Left forelimb (tissue), 1 donor: Measurements from ENCODE around the gene ZBTB7C.
A peak's percentile ranks its signal among the peaks of the same experiment; 100 is the strongest.

Source experiments
- DNase-seq: peaks from one replicate; pipeline ENCODE4 v3.0.0-alpha.2; 2018; ENCODE audit warnings: low spot score

Gene ZBTB7C

DNA sequence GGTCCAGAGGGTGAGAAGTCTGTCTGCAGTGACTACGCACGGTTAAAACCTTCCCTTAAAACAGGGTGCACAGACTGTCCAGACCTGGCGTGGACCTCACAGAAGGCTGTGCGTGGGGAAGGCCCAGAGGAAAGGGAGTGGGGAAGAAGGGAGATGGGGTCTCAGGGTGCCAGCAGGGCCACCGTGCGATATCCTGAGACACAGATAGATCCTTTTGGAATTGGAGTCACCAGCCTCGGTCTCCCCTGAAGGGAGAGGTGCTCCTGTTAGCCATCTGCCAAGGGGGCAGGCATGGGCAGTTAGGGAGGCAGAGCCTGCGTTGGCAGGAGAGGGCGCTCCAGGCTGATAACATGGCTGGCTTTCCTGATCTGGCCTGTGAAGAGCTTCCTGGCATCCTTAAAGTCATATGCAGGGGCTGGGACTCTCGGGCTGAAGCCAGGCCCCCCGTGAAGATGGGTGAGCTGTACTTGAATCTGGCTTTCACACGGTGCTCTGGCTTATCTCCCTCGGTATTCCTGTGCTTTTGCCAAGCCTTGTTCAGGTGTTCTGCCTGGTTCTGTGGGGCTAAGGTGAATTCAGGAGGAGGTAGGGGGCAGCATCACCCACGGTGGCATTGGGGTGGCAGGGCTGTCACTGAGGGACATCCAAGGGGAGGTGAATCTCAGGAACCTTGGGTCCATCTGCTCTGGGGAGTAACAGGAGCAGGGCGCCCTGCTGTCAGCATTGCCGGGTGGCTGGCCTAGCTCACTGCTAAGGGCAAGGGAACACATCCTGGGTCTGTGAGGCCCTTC lies 371.5 kb downstream of the ZBTB7C start:
- peak; percentile 44 for DNase-seq

DNA sequence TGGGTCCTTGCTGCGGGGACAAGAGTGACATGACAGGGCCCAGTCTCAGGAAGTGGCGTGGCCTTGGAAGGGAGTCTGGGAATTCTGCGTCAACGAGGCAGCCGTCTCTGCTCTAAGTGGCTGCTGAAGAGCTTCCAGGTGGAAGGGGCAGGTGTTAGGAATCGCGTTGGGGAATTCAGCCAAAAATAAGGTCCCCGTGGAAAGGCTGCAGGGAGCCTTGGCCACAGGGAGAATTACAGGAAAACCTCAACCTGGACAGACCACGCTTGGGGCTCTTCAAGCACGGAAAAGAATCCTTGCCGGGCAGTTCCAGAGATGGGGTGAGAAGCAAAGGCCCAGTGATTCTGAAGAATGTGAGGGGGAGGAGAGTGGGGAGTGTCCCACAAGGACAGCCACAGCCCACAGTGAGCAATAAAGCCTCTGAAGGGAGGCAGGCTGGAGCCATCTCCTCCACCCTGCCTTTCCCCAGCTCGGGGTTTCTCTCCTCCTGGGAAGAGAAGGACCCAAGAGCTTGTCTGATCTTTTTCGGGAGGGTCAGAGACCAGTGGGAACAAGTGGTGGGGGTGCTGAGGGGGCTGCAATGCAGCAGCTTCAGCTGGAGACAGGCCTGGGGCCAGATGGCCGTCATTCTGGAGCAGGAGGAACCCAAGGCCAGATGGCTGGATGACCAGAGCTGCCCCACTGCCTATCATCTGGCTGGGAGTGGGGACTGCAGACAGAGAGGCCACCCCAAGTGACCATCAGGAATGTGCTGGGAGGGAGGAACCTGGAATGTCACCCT lies 372.4 kb downstream of the ZBTB7C start:
- peak; percentile 57 for DNase-seq

DNA sequence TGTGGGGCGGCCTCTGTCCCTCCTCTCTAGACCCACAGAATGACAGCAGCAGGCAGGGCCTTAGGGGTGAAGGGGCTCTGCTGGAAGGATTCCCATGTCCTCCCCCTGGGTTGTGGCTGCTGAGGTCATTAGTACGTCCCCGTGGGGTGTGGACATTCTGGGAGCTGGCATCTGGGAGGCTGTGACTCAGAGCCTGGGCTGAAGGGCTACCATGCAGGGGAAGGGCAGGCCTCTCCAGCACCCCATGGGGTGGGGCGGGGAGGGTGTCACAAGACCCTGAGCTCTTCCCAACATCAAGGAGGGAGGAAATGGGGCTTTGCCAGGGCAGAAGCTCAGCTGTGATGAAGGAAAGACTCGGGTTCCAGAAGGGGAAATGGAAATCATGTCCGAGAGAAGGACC lies 373.0 kb downstream of the ZBTB7C start:
- peak; percentile 58 for DNase-seq

DNA sequence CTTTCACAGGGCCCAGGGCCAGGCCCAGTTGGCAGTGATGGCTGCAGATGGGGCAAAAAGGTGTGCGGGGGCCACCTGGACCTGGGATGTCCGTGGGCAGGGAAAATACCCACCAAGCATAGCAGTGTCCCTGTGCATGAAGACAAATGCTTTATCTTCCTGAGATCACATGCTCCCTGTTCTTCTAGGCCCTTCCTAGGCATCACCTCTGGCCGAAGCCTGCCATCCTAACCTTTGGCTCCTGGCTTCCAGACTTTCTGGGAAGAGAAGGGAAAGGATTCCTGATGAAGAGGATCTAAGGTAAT lies 373.7 kb downstream of the ZBTB7C start:
- DNase-seq: no peak

DNA sequence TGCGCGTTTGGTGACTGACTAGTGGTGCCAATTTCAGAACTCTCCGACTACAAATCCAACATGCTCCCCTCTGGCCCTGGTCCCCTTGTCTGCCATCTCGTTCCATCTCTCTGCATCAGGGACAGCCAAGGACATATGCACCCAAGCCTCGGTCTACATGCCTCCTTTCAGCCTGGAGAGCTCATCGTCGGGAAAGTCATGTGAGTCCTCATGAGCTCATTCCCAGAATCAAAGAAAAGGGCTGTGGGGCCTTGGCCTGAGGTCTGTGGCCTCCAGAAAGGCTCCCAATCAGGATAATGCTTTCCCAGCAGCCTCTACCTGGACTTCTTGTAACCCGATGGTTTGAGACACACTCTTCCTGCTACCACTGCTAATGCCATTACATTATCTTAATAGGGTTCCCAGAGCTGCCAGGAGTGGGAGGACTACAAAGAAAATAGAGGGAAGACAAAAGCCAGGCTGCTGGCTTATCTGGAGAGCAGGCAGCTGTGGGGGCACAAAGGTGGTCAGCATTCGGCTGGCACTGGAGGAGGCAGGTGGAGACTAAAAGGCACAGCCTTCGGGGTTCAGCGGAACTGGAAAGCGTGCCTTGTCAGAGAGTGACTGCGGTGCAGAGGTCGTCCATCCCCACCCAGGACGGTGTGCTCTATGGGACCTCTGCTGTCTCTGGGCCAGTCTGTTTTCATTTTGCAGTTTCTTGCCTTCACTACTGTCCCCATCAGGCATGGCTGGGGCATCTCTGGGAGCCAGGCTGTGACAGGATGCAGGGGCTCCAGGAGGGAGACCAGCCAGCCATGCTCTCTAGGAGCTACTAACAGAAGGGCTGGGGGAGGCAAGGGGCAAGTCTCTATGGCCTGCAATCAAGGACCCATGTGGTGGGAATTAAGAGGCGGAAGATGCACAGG lies 374.3 kb downstream of the ZBTB7C start:
- DNase-seq: peak; percentile 48

DNA sequence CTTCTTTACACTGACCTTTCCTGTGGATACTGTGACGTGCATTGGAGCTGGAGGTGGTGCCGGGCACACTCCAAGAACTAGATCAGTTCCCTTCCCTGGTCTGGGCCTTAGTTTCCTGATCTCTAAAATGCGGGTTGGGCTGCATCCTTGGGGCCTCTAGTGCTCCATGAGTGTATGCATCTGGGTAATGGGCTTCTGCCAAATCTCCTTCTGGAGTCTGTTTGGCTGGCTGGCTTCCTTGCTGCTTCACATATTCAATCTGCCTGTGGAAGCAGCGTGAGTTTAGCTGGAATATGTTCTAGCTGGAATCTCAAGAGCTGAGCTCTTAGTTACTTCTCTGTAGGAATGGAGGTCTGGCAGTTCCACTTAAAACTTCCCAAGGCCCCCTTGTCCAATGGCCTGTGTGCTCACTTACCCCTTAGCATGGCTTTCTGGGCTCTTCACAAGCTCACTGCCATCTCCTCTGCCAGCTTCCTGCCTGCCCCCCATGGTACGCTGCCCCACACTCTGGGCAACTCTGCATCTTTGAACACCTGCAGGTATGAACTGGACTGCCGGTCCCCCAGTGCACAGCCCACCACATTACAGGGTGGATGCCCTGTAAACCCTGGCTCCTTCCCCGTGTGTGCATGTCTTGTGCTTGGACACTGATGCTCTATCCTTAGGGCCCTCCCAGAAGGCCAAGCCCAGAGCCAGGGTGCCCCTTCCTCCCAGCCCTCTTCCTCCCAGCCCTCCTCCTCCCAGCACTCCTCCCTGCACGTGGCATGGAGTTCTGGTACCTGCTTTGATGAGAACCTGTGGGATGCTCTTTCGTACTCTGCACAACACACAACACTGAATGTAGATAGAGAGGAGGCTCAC lies 375.2 kb downstream of the ZBTB7C start:
- DNase-seq: peak; percentile 57

DNA sequence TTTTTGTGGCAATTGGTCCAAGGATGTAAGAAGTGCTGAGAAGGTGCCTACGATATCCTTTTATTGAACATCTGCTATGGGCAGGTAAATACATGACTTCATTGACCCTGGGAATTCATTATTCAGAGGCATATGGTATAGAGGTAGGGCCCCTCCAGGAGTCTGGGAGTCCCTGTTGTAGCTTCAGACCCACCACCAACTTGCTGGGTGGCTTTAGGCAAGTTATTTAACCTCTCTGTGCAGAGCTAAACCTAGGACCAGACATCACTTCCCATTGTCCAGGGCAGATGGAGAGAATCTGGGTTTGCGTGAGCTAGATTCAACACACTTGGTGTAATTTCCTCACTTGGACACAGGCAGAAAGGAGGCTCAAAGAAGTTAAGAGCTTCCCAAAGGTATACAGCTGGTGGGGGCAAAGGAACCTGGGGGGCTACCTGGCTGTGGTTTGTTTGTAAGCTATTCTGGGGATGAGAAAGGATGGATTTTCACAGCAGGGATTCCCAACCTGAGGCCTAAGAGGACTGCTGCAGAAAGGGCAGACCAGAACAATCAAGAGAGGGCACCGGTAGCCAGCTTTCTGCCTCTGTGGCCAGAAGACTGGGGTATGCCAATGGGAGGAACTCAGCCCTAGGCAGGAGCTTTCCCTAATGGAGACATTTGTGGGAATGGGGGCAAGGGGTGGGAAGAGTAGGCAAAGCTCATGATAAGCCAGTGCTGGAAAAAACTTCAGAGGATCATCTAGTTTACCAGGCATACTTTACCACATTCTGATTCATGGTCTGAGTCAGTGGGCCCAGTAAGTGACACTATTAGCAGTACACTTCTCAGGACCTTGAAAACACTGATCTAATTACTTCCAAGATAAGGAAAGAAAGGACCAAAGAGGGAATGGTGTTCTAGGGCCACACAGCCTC lies 376.1 kb downstream of the ZBTB7C start:
- peak; percentile 44 for DNase-seq

DNA sequence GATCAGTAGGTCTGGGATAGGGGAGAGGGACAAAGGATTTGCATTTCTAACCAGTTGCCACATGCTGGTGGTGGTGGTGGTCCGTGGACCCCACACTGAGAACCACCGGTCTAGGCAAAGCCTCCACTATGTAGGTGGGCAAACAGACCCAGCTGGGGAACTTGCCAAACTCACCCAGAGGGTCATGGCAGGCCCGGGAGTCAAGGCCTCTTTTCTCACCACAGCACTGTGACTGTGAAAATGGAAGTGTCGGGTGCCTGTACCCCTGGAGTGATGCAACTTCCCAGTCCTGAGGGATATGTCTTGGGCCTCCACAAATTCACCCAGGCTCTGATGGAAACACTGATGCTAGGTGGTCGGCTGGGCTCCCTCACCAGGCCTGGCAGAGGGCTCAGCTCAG lies 377.5 kb downstream of the ZBTB7C start:
- DNase-seq: peak; percentile 55

DNA sequence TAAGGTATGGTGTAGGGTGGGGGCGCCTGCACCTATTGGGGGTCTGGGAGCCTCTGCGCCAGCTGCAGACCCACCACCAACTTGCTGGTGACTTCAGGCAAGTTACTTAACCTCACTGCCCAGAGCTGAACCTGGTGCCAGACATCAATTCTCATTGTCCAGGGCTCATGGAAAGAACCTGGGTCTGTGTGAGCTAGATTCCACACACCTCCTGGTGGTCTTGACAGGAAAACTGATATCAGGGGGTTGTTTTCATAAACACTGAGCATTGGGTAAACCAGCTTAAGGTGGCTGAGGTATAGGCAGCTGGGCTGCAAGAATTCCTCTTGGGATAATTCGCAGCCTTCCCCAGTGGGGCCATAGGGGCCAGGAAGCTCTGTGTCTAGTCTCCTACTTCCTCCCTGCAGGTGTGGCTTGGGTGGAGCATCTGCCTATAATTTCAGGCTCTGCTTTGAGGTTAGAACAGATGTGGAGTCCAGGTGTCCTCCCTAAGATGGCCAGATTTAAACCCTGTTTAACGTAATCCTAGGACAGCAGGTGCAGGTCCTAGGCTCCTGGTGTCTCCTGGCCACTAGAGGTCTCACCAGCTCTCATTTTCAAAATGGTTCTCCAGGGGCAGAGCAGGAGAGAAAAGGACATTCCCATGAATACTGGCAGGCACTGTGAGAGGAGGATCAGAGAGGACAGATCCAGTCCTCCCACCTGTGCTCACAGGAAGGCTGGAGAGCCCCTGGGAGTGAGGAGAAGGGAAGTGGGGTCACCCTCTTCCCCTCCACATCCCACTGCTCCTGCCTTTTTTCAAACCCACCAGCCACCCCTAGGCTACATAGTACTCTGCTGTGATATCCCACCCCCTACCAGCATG lies 378.3 kb downstream of the ZBTB7C start:
- DNase-seq: peak; percentile 69

DNA sequence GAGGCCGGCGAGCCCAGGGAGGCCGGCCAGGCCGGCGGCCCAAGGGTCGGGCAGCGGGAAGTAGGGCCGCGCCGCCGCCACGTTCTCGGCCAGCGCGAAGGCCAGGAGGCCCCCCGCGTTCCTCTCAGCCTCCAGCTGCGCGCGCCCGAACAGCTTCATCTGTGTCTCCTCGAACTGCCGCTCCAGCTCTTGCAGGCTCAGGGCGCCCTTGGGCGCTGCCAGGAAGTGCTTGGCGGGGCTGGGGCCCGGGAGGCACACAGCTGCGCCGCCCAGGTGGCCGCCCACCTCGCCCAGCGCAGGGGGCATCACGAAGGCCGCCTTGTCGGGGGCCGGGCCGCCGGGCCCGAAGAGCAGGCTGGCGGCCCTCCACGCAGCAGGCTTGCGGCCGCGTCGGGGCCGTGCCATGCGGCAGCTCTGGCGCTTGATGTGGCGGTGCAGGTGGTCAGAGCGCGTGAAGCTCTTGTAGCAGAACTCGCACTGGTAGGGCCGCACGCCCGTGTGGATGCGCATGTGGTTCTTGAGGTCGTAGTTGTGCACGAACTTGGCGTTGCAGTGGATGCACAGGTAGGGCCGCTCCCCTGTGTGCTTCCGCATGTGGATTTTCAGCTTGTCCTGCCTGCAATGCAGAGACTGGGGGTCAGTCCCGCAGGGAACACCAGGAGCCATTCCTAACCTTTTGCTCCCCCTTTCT lies 379.7 kb downstream of the ZBTB7C start:
- DNase-seq: peak; percentile 55

DNA sequence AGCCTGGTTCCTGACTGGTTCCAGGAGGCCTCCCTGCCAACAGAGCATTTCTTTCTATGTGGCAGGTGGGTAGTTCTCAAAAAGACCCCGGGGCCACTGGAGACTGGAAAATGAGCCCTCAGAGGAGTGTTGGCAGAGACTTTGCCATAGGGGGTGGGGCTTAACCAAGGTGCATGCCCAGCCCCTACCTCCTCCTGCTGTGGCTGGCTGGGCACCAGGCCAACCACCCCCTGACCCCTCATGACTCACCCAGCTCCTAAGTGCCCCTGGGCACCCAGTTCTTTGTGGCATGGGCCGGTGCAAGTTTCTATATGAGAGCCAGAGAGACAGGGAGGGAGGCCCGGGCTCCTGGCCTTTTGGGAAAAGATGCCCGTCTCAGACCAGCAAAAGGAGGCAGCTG lies 380.5 kb downstream of the ZBTB7C start:
- DNase-seq: peak; percentile 55

DNA sequence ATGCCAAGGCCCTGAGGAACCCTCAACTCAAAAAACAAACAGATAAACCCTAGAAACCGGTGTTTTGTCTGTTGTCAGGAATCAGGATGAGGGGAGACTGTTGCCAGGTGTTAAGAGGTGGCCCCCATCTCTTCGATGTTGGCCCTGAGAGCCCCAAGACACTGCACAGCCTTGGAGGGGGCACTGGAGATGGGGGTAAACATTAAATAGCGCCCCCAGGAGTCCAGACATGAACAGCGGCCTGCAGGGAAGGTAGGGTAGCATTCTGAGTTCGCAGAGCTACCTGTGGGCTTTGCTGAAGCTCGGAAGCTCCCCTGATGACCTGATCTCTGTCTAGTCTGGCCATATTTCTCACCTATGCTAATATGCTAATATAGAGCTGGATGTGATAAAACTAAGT lies 381.1 kb downstream of the ZBTB7C start:
- peak; percentile 30 for DNase-seq

DNA sequence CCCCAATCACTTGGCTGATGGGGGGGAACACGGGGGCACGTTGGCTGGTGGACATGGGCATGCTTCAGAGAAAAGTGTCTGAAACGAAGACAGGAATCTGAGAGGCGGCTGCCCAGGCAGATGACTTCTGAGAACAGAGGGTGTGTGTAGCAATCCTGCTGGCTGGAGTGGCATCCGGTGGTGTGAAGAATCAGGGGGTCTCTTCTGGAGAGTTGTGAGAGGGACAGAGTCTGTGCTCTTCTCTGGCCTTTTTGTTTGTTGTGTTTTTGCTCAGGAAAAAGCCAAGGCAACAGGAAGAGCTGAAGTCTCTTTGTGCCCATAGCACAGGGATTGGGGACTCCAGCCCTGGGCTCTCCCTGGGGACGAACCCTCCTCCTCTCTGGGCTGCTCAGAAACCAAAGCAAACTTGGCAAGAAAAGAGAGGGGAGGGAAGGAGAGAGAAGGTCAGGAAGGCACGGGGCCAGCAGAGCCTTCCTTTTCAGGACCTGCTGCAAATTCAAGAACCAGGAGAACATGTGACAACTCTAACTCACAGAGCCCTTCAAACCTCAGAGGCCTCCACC lies 381.7 kb downstream of the ZBTB7C start:
- DNase-seq: peak; percentile 56

DNA sequence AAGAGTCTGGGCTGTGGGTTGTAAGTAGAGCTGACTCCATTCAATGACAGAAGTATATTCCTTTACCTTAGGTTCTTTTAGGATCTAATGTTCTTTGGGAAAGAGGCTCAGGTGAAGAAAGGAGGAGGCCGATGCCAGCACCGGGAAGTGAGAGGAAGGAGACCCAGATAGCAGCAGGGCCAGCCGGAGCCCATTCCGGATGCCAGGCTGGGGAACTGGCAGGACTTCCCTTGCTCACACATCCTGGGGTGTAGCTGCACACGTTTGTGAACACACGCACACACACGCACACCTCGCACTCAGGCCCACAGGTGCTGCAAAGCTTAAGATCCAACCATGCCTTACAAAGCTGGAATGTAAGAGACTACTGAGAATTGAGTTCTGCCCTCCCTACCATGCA lies 383.0 kb downstream of the ZBTB7C start:
- no peak for DNase-seq

DNA sequence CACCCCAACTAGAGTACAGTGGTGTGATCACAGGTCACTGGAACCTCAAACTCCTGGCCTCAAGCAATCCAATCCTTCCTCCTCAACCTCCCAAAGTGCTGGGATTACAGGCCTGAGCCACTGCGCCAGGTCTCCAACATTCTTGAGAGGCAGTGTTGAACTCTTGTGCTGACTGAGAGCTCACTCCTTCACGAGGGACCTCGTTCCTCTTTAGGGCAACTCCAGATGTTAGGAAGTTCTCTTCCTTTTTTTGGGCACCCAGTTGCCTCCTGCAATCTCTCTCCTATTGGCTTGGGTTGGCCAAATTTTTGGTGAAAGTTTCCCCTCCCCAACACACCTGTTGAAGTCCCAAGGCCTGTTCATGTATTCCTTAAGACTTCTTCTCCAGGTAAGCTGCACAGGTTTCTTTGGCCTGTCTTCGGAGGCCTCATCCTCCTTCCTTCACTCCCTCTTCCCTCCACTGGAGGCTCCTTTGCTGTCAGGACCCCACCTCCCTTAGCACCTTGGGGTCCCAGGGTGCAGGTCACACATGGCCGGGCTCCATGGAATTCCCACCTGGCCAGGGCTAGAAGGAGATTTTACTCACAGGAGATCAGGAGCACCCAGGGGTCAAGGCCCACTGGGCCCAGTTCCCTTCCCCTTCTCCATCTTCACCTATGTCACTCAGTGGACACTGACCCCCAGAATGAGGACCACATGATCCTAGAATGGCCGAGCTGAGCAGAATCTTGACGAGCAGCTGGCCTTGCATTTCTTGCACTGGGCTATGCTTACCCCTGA lies 384.1 kb downstream of the ZBTB7C start:
- DNase-seq: peak; percentile 53

DNA sequence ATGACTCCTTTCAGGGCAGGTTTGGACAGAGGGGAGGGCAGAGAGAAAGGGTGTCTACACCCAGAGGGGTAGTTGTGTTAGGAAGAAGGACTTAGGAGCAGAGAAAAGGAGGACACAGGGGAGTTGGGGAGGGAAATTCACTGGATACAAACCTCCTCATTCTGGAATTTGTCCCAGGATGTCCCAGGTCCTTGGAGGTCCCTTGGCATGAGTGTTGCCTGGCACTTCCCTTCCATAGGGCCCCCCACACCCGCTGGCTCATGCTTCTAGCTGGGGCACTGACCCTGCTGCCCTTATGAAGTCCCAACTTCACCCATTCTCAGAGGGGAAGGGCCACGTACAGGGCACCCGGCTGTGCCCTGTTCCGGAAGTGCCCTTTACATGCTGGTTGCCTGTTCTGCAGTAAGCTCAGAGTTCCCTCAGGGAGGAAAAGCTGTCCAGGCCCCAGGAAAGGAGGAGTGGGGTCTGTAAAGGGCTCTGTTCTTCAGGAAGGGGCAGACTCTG lies 385.1 kb downstream of the ZBTB7C start:
- DNase-seq: no peak

DNA sequence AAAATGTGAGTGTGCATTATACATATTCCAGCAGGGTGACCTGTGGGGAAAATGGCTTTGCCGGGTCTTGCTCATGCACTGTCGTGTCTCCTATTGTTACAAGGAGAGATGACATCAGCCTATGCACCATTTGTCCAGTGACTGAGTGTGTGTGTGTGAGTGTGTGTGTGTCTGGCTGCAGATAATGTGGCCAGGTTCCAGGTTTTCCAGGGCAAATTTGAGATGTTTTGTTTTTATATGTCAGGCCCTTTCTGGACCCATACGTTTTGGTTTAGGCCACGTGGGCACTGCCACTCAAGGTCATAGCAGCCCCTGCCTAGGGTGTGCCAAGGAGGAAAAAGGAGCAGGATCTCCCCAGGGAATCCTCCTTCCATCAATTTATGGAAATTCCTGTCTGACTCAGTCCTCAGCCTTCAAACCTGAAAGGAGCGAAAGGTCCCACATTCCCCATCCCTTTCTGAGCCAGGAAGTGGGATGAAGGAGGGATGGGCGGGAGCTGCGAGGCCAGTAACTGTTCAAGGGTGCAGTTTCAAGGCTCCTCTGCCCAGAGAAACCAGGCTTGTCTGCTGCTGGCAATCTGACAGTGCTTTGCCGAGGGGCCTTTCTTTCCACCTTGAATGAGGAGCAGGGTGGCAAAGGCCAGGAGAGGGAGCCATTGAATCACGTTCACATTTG lies 385.7 kb downstream of the ZBTB7C start:
- DNase-seq: peak; percentile 75
